GM18519 (cell line): ENCODE measurements around the gene WIZ.

Experiments used
- ATAC-seq: cut with Tn5 transposase; IDR thresholded peaks from one replicate; pipeline ENCODE4 v1.9.1; 2021; ENCODE audit warnings: mild to moderate bottlenecking, moderate library complexity; ENCODE audit not compliant: unreplicated experiment, low FRiP score

Gene WIZ

DNA sequence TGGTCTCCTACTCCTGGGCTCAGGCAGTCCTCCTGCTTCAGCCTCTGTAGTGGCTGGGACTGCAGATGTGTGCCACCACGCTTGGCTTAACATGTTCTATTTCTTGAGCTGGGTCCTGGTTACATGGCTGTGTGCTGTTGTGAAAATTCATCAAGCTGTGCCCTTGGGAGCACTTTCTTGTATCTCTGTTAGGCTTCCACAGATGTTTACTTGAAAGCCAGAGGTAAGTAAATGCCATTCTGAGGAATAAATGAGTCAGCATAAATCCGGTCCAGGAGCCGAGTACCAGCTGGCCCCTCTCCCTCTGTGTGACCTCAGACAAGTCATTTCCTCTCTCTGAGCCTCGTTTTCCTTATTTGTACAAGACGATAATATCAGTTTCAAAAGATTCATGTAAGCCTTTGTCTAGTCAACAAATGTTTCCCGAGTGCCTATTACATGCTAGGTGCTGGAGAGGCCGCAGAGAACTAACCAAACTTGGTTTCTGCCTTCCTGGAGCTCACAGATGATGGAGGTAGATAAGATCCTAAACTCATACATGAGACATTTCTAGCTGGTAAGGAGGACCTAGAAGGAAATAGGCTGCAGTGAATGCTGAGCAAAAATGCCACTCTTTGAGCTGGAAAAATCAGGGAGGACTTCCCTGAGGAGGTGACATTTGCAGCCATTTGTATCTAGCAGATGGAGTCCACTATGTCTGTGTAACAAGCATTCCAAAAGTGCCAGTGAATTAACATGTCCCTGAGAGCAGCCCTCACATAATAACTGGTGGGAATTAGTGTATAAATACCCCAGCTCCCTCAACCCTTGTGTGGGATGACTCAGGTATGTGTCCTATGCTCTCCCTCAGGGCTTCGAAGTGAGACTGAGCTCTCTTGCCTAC, 17.3 kb upstream of the WIZ start:
- ATAC-seq = no peak

DNA sequence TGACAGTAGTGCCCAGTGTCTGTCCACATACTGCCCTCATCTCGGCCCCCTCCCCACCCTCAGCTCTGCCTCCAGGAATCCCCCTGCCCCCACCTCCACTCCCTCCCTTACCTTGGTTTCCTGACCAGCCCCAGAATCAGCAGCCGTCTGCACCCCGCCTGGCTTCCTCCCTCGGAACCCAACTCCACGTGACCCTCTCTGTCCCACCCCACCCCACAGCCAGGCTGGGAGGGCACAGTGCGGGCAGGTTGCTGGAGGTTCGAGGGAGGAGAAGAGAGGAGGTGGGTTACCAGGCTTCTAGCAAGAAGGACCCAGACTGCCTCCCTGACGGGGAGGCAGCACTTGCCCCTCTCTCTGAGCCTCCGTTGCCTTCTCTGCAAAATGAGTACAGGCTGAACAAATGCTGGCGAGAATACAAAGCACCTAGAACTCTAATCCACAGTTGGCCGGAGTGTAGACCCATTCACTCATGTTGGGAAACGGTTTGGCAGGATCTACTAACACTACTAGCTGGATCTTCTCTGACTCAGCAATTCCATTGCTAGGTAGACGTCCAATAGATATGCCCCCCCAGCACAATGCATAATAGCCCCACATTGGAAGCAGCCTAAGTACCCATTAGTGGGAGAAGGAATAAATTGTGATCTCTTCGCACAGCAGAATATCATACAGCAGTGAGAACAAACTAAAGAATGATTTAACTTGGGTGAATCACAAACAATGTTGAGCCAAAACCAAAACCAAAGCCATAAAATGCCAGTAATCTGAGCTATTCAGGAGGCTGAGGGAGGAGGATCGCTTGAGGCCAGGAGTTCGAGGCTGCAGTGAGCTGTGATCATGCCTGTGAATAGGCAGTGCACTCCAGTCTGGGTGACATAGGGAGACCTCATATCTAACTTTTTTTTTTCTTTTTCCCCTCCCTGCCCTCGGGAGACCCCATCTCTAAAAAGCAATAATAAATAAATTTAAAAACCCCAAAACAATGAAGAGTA, 14.9 kb upstream of the WIZ start, which contains the start of gene RASAL3:
Gene RASAL3, minus strand, starts transcription at position 151 of the 992 bp plus-strand sequence. CDS start 186 bp downstream, outside the sequence.
- no peak for ATAC-seq

DNA sequence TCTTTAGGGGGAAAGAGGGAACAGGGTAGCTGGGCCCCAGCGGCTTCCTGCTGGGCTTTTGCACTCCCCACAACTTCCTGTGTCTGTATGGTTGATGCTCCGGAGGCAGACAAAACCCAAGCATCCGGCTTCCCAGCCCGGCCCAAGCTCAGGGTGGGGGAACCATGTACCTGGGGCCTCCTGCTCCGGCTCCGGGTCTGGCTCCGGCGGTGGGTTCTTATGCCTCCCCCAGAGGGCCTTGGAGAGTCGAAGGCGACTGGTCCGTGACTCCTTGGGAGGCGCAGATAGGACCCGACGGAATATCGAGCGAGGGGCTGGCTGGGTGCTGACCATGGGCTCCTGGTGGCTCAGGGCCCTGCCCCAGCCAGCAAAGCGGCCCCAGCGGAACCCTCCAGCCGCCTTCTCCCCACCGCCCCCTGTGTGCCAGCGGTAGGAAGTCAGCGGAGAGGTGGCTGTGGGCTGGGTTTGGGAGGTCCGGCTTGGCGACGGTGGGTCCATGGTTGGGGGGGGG, 14.2 kb upstream of the WIZ start:
- ATAC-seq = no peak

DNA sequence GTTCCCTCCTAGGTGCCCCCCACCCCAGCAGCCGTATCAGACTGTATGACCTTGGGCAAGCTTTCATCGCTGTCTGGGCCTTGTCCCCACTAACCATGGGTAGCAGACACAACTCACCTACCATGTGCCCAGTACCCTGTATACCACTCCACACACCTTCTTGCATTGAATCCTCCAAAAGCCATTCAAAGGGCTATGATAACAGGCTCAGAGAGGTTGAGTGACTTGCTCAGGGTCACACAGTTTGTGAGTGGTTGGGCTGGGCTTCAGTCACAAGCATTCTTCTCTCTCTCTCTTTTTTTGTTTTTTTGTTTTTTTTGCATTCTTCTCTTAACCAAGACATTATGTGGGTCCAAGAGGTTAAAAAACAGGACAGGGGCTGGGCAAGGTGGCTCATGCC, 11.9 kb upstream of the WIZ start:
- no peak for ATAC-seq

DNA sequence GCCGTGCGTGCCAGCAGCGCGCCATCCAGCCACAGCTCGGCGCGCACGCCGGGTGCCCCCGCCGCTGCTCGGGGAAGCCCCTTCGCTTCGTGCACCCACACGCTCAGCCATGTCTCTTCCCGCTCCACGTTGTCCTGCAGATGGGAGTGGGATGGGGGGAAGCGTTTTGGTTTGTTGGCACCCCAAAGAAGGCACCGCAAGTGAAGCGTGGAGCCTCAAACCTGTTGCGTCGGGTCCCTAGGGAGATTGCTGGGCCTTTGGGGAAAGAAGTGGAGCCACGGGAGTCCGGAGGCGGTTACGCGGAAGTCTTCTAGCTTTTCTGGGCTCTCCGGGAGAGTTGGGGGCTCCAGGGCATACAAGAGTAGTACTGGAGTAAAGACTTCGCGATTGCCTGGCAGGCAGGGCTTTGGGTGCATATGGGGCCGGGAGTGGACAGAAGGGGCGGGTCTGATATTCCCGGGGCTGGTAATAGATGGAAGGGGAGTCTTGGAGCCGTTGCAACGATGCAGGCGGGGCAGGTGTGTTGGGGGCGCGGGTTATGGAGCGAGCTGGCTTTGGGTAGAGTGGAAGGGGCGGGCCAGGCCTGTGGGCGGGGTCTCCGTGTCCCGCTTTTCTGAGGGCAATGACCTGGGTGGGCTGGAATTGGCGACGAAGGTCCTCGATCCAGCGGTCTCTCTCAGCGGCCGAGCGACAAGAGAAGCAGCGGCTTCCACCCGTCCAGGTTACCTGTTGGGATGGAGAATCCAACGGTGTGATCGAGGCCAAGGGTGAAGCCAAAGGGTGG, 8.1 kb upstream of the WIZ start:
- no peak for ATAC-seq

DNA sequence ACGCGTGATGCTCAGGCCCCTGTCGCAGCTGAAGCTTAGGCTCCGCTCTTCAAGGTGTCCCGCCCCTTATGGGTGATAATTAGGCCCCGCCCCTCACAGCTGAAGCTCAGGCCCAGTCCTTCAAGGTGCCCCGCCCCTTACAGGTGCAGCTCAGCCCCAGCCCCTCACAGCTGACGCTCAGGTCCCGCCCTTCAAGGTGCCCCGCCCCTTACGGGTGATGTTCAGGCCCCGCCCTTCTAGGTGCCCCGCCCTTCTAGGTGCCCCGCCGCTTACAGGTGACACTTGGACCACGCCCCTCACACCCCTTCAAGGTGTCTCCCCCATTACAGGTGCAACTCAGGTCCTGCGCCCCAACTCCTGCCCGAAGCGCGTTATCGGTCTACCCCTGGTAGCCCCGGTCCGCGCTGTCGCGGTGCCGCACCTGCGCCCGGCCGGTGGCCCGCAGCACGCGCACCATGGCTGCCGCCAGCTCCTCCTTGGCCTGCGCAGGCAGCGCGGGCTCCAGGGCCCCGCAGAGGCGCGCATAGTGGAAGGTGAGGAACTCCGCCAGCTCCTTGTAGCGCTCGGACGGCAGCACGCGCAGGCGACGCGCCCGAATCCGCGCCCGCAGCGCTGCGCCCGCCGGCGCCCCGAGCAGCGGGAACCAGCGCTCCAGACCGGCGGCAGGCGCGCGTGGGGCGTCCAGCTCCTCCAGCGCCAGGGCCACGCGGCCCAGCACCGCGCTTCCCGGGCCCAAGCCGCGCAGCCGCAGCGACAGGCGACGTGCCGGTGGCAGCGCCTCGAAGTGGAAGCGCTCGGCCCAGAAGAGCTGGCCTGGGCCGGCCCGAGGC, 7.3 kb upstream of the WIZ start:
- ATAC-seq = no peak

DNA sequence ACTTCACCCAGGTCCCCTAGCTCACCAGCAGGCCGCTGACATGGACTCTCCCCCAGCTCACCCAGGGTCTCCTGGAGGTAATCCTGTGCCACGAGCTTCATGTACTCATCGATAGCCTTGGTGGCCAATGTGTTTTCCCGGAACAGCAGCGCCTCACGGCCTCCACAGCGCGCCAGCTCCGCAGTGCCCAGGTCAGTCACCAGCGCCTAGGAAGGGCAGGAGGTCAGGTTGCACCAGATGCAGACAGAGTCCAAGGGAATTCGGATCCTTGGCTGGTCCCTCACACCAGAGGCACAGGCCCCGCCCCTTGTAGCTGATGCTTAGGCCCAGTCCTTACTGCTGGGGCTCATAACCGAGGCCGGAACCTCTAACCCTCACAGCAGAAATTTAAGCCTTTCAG, 6.7 kb upstream of the WIZ start:
- no peak for ATAC-seq

DNA sequence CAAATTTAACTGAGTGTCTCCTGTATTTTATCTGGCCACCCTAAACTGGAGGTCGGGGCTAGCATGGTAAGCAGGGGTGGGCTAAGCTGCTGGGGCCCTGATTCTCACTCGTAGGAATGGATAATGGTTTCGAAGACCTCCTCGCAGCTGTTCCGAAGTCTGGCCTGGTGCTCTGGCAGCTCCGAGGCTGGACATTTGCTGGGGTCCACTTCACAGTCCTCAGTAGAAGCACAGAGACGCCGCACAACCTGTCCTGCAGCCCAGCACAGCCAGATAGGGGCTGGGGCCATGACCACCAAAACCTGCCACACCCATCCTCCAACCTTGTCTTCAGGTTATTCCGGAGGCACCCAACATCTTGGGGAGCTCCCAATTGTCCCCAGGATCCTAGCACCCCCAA, 6.2 kb upstream of the WIZ start:
- no peak for ATAC-seq

DNA sequence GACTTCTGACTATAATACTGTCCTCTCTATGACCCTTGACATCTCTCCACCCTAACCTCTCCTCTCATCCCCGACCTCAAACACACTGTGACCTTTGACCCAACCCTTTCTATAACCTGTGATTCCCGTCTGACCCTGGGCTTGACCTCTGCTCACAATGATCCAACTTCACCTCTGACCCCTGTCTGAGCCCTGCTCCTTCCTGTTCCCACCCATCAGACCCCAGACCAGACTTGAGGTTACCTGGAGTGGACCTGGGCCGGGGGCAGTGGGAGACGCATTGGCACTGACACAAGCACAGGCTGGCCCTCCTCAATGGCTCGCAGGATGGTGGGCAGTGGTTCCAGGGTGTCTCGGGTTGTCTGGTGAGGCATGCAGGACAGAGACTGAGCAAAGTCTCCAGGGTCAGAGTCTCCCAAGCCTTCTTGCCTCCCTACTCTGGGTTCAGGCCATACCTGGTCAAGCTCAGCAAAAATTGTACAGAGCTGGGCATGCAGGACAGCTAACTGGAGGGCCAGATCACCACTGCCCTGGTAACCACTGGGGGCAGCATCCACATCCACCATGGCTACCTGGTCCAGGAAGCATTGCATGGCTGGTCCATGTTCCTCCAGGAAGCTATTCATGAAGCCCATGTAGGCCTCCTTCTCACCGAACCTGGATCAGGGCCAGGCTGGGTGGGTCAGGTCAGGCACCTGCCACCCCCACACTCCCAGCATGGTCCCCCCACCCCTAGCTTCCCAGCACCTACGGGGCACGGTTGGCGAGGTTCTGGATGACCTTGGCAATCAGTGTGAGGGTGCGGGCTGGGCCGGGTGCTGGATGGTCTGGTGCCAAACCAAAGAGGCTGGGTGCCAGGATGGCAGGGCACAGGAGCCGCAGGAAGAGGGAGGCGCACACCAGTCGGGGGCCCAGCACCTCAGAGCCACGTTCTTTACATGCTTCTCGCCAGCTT, 4.4 kb upstream of the WIZ start:
- no peak for ATAC-seq

DNA sequence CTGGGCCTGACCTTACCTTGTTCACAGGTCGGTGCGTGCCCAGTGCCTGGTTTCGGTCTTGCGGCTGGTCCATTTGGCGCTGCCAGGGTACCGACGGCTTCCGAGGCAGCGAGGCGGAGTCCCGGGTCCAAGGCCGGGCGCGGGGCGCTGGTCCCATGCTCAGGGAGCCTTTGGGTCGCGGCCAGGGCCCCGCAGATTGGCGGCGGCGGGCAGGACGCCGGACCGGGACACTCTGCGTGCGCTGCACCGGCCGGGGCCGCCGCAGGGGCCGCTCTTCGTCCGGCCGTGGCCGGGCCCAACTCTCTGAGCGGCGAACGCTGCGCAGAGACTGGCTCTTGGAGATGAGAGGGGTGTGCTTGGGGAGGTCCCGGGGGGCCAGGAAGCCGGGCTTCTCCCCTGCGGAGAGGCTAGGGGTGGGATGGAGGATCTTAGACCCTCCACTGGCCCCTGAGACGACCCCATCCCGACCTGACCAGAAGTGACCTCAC, 3.4 kb upstream of the WIZ start:
- no peak for ATAC-seq

DNA sequence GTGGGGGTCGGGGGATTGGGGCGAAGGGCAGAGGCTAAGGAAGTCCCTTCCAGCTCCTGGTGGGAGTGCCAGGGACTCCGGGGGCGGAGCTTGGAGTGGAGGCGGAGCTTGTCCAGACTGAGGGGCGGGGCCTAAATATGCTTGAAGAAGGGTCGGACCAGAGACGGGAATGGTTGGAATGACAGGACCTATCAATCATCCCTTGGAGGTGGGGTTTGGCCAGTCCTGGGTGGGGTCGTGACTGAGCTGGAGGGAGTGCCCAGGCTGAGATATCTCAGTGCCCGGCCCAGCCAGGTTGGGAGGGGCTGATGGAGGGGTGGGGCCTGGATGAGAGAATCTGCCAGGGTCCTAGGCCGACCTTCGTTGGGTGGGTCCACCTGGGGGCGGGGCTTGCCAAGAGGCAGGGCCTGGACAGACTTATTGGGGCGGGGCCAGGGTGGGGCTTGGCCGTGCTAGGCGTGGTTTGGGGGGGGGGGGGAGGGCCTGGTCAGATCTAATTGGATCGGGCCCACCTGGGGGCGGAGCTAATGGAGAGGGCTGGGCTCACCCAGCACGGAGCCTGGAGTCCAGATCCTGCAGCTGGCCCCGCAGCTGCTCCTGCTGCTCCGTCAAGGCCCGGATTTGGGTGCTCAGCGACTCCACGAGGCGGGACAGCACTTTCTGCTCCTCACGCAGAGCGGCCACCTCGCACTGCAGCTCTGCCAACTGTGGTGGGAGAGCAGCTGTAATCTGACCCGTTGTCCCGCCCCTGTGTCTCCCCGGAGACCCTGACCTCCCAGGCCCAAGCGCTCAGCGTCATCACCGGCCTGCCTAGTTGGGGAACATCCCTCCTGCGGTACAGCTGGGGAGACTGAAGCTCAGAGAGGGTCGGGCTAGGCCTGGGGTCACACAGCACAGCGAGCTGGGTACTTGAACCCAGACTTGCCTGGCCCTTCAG, 2.6 kb upstream of the WIZ start:
- no peak for ATAC-seq

DNA sequence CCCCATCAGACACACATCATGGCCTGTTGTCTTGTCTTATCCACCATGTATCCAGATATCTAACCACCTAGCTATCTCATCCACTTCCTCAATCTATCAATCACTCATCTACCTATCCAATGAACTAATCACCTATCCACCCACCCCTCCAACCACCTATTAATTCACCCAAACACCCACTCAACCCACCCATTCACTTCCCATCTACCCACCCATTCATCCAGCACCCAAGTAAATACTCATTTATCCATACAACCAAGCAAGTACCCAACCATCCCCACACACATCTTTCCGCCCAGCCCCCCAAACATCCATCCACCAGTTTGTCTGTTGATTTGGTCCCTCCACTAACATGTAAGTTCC, 753 bp upstream of the WIZ start:
- no peak for ATAC-seq

DNA sequence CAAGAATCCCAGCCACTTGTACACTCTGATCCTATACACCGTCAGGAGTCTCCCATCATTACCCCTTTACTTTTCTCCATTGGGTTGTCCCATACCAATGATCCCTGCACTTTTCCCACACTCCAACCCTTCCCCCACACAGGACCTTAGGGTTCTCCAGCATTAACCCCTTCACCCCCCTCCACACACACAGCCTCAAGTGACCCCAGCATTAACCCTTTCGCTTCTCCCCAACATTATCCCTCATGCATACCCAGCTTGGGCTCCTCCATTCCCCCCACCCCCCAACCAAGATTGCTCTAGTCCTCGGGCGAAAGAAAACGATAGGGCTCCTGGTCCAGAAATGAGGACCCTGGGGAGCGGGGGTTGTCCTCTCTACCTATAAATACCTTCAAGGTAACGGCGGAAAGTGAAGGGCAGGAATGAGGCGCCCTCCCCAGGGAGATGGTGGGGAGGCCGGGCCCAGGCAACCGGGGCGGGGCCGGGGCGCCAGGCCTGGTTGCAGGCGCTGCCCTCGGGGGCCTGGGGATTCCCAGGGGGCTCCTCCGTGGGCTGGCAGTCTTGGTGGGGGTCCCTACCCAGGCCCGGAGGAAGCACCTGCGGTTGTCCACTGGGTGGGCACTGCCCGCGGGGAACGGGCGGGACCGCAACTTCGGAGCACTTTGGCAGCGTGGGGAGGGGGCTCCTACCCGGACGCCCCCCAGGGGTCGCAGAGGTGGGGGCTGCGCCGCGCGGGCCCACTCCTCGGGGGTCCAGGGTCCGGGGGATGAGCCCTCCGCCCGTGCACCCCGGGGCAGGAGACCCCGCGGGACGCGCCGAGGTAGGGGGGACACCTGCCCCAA, 757 bp downstream of the WIZ start:
- ATAC-seq = no peak

DNA sequence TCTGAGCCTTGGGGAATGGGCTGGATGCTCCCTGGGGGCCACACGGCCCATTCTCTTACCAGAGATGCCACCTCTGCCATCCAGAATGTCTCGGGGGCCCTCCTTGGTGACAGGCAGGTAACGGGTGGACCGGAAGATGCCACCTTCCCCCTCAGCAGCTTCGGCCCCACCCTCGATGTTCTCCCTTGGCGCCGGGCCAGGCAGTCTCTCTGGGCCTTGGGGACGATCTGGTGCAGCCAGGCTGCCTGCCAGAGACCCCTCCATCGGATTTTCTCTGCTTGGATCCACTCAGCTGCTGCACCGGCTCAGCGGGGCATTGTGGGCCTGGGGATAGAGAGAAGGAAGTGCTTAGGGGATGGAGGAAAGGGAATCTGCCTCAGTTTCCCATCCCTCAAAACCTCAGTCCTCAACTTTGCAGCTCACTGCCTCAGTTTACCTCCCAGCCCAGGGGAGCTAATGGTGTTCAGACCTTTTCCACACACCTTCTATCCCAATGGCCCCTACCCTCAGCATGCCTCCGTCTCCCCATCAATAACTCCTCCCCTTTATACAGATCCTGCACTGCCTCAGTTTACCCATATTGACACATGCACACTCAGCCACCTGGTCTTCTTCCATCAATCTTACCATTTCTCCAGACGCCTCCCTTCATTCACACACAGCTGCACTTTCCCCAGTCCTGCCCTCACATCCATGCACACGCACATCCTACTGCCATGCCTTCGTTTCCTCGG, 1.5 kb downstream of the WIZ start:
- no peak for ATAC-seq

DNA sequence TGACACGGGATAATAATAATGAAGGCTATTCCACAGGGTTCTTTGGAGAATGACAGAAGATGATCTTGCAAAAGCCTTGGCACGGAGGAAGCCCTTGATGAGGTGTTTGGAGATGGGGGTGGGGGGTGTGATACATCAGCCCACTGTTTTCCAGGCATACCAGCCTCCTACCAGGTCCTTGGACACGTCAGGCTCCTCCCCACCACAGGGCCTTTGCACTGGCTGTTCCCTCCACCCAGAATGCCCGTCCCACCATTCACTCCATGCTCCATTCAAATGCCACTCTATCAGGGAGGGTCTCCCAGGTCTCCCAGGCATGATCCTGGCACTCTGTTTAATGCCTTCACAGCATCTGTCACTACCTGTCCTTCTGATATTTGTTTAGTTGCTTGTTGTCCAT, 2.7 kb downstream of the WIZ start:
- no peak for ATAC-seq
